K562 treated with DMSO at 1 percent for 24 hours (cell line): ENCODE data around the gene DCUN1D2. TPM values are rescaled to one million over a fixed set of nuclear protein-coding genes. Genes with fewer than 3 reads are reported as not detected.

Experiments
- total RNA-seq: library from RNA; unstranded; fragments of 300-600 nt; gene quantifications from 2 replicates; pipeline ENCODE4 v1.2.3, GENCODE V29; 2022; ENCODE audit warnings: low read depth; ENCODE audit not compliant: insufficient read depth

DCUN1D2 gene
- total RNA-seq, result 6.2 and 10.5 TPM in 2 replicates

DNA sequence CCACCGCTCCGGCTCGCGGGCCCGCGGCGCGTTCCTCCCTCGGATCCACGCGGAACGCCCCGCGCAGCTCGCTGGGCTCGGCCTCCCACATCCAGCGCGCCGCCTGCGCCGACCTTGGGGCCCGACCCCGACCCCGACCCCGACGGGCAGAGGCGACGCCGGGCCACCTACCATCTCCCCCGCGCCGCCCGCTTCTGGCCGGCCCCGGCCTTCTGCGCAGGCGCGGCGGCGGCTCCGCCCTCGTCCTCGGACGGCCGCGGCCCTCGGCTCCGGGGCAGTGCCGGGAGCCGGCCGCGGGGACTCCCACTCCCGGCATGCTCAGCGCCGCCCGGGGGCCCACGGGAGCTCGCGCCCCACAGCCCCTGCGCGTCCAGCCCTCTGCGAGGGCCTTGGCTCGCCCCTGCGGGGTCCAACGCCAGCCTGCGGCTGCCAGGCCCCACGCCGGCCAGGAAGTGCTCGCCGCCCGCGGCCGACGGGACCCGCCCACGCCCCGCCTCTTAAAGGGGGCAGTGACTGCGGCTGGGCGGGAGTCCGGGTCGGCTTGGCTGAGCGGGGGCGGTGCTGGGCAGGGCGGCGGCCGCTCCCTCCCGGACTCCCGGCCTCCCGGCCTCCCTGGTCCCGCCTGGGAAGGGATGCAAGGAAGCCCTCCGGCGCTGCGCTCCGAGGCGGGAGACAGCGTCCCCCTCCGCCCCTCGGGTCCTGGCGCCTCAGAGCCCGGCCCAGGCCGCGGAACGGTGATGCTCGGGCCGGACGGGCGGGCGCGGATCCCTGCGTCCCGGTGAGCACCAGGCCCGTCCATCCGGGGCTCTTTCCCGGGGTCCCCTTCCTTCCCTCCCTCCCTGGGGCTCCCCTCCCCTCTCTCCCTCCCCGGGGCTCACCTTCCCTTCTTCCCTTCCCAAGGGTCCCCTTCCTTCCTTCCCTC is at the start of gene DCUN1D2:
Gene DCUN1D2, minus strand, starts transcription at position 216 of the 922 bp plus-strand sequence. Its CDS starts 42 bp downstream, at position 174.

DNA sequence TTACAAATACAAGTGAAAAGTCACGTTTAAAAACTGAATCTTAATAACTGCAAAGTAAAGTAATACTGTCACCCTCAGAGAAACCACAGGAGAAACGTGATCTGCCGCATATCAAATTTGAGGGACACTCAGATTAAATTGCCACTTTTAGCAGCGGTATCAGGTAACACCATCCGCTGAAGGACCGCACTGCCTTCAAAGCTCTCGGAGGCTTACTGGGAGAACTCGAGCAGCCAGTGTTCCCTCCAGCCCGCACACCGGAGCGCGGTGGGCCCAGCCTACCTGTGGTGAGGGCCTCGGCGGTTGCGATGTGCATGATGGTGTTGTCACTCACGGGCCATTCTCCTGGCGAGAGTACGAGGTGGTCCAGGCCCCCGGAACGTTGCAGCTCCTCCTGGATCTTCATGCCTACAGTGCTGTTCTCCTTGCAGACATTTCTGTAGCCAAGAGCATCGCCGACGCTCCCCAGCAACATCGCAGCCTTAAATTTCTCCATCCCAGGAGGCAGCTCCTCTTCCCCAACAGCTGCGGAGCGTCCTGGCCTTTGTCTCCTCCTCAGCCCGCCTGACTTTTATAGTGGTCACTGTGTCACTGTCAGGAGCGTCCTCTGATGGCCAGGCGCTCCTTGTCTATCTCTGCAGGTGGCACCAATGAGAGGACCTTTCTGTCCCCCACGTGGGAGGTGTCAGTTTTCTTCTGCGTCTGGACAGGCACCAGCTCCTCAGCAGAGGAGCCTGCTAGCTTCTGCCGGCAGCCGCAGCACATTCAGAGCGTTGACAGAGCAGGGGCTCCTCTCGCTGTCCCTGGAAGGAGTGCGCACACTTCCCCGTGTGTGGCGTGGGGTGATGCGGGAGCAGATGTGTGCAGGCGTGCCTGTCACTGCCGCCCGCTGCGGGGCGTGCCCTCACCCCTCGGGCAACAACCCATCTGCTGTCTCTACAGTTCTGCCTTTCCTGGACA is 37.3 kb downstream of the DCUN1D2 start, which contains the start of gene ADPRHL1:
Gene ADPRHL1, minus strand, starts transcription at position 547 of the 960 bp plus-strand sequence. Its CDS starts 51 bp downstream, at position 496.

Other genes starting within 250 kb of the DCUN1D2 start
- gene LAMP1, start 193.5 kb downstream of the DCUN1D2 start, total RNA-seq, result 56.9 and 65.3 TPM in 2 replicates
- 13.2 and 13.3 TPM in 2 replicates for gene GRTP1, start 126.6 kb downstream of the DCUN1D2 start, total RNA-seq
- 1.1 and 1.4 TPM in 2 replicates for gene ADPRHL1, start 37.2 kb downstream of the DCUN1D2 start, total RNA-seq
- 63.4 and 64.7 TPM in 2 replicates for gene TFDP1, start 94.0 kb upstream of the DCUN1D2 start, total RNA-seq
- not detected in 2 replicates for gene ATP4B, start 167.5 kb upstream of the DCUN1D2 start, total RNA-seq
- gene GRK1, start 176.5 kb upstream of the DCUN1D2 start, total RNA-seq, result 0.07 TPM in 1 of 2 replicates, not detected in the other